ENCODE data around the gene LARP7.
A peak's percentile ranks its signal among the peaks of the same experiment; 100 is the strongest.

The LARP7 gene

GRCh38 chr4:112636688-112637551 is at the start of gene LARP7, which contains the start of gene ZGRF1 (continued):
- peak; percentile 19; the same call in 1 of the 2 replicates for TF ChIP-seq ZNF580 (tag by site-specific recombination; IDR thresholded peaks at IDR 0.05)
- TF ChIP-seq ZNF311 (tag by site-specific recombination; IDR thresholded peaks at IDR 0.05; ENCODE audit: borderline replicate concordance) = no peak
- peak; percentile 49; the same call in 1 of the 2 replicates for TF ChIP-seq WT1 (tag by site-specific recombination; IDR thresholded peaks at IDR 0.05)
- TF ChIP-seq ZBTB44 (tag by site-specific recombination; IDR thresholded peaks at IDR 0.05) = no peak
- 0 out of 2 replicates have a peak, but pooled peaks have one; percentile 13 for TF ChIP-seq ZNF449 (tag by site-specific recombination; IDR thresholded peaks at IDR 0.05)
- peak; percentile 100 for TF ChIP-seq ZNF629 (tag by site-specific recombination; IDR thresholded peaks at IDR 0.05)
- TF ChIP-seq YY2 (tag by site-specific recombination; IDR thresholded peaks at IDR 0.05) = no peak
- TF ChIP-seq KLF17 (tag by site-specific recombination; IDR thresholded peaks at IDR 0.05) = no peak; the same call in 1 of the 2 replicates
- TF ChIP-seq ATF2 (tag by site-specific recombination; IDR thresholded peaks at IDR 0.05; ENCODE audit: low read depth) = peak; percentile 100
- no peak for TF ChIP-seq FEZF1 (tag by site-specific recombination; IDR thresholded peaks at IDR 0.05)
- no peak for TF ChIP-seq ZNF114 (tag by site-specific recombination; IDR thresholded peaks at IDR 0.05)
- TF ChIP-seq ZNF792 (tag by site-specific recombination; IDR thresholded peaks at IDR 0.05) = no peak
- TF ChIP-seq ZNF26 (tag by site-specific recombination; IDR thresholded peaks at IDR 0.05) = no peak
- no peak for TF ChIP-seq ZSCAN30 (tag by site-specific recombination; IDR thresholded peaks at IDR 0.05)
- no peak for TF ChIP-seq ZNF513 (tag by site-specific recombination; IDR thresholded peaks at IDR 0.05)
- no peak for TF ChIP-seq REST (tag by site-specific recombination; IDR thresholded peaks at IDR 0.05)
- TF ChIP-seq ZNF16 (tag by site-specific recombination; IDR thresholded peaks at IDR 0.05; ENCODE audit: low read depth) = no peak
- TF ChIP-seq OVOL3 (tag by site-specific recombination; IDR thresholded peaks at IDR 0.05) = no peak
- TF ChIP-seq SP3 (tag by site-specific recombination; IDR thresholded peaks at IDR 0.05) = peak; percentile 84
- TF ChIP-seq KLF1 (tag by site-specific recombination; IDR thresholded peaks at IDR 0.05) = no peak
- TF ChIP-seq ZNF776 (tag by site-specific recombination; IDR thresholded peaks at IDR 0.05; ENCODE audit: borderline replicate concordance) = no peak
- TF ChIP-seq INSM2 (tag by site-specific recombination; IDR thresholded peaks at IDR 0.05) = no peak; the same call in 1 of the 2 replicates
- no peak for TF ChIP-seq ZNF423 (tag by site-specific recombination; IDR thresholded peaks at IDR 0.05)
- no peak for TF ChIP-seq ZNF23 (tag by site-specific recombination; IDR thresholded peaks at IDR 0.05; ENCODE audit: borderline replicate concordance)

Data from HEK293 (cell line).